SU-DHL-6 (cell line): ENCODE measurements around the gene HJURP.

Source experiments
- H2AFZ ChIP-seq: fragments of 200-600 bp; sonication (generic); 2 replicates; pipeline ENCODE4 v1.6.1; 2014; ENCODE audit warnings: low read depth, mild to moderate bottlenecking, moderate library complexity, mixed read lengths, antibody characterized with exemption, low read length; ENCODE audit not compliant: severe bottlenecking
- H3F3A ChIP-seq: fragments of 200-600 bp; shearing (Covaris generic); 2 replicates; pipeline ENCODE4 v1.6.0; 2016; ENCODE audit warnings: antibody characterized with exemption, mild to moderate bottlenecking; ENCODE audit not compliant: insufficient read depth
- H3K27ac ChIP-seq: fragments of 200-600 bp; sonication (generic); 2 replicates; pipeline ENCODE4 v1.5.1; 2016; ENCODE audit warnings: low read depth, mild to moderate bottlenecking, low read length, moderate library complexity, mixed read lengths
- H3K27me3 ChIP-seq: fragments of 200-600 bp; sonication (generic), shearing (Covaris generic); 2 replicates; pipeline ENCODE4 v1.6.0; 2014; ENCODE audit warnings: mild to moderate bottlenecking, low read length
- H3K36me3 ChIP-seq: fragments of 200-600 bp; sonication (generic); 2 replicates; pipeline ENCODE4 v1.6.1; 2014; ENCODE audit warnings: mild to moderate bottlenecking, low read length, mixed read lengths
- H3K4me2 ChIP-seq: fragments of 300-600, 200-600 bp; shearing (Covaris generic), sonication (generic); 2 replicates; pipeline ENCODE4 v1.6.0; 2014; ENCODE audit warnings: low read length, low read depth, mild to moderate bottlenecking; ENCODE audit not compliant: poor library complexity, severe bottlenecking
- H3K4me3 ChIP-seq: fragments of 200-600 bp; sonication (generic); 2 replicates; pipeline ENCODE4 v1.5.1; 2014; ENCODE audit warnings: antibody characterized with exemption, low read length, mild to moderate bottlenecking, mixed read lengths; ENCODE audit not compliant: insufficient read depth, poor library complexity, severe bottlenecking
- H3K79me2 ChIP-seq: fragments of 200-600 bp; sonication (generic); 2 replicates; pipeline ENCODE4 v1.6.1; 2014; ENCODE audit warnings: mild to moderate bottlenecking, low read length, moderate library complexity; ENCODE audit not compliant: insufficient read depth
- H3K9ac ChIP-seq: fragments of 200-600 bp; sonication (generic); 2 replicates; pipeline ENCODE4 v1.7.0; 2014; ENCODE audit warnings: mild to moderate bottlenecking, low read length
- H3K9me2 ChIP-seq: fragments of 200-600 bp; sonication (generic); replicated peaks from 2 replicates; pipeline ENCODE4 v1.6.1; 2014; ENCODE audit warnings: low read length; ENCODE audit not compliant: insufficient read depth
- H3K9me3 ChIP-seq: fragments of 200-600 bp; sonication (generic); 2 replicates; pipeline ENCODE4 v1.6.1; 2014; ENCODE audit warnings: low read length, mixed read lengths; ENCODE audit not compliant: insufficient read depth
- H4K20me1 ChIP-seq: fragments of 200-600 bp; sonication (generic); 2 replicates; pipeline ENCODE4 v1.6.1; 2014; ENCODE audit warnings: low read depth, mild to moderate bottlenecking, antibody characterized with exemption, low read length, moderate library complexity, mixed read lengths
- EZH2phosphoT487 ChIP-seq: fragments of 200-600 bp; sonication (generic), shearing (Covaris generic); conservative IDR thresholded peaks from 2 replicates; pipeline ENCODE4 v1.6.1; 2018; ENCODE audit warnings: mild to moderate bottlenecking, antibody characterized with exemption, low read length, moderate library complexity, mixed read lengths
- TF ChIP-seq, protein P1 (sequence below): fragments of 200-600 bp; sonication (generic); IDR thresholded peaks from one replicate; pipeline ENCODE4 v1.5.1; 2017; ENCODE audit warnings: antibody characterized with exemption, mild to moderate bottlenecking, low read length, moderate library complexity; ENCODE audit not compliant: insufficient read depth, poor library complexity, severe bottlenecking

Gene HJURP

DNA sequence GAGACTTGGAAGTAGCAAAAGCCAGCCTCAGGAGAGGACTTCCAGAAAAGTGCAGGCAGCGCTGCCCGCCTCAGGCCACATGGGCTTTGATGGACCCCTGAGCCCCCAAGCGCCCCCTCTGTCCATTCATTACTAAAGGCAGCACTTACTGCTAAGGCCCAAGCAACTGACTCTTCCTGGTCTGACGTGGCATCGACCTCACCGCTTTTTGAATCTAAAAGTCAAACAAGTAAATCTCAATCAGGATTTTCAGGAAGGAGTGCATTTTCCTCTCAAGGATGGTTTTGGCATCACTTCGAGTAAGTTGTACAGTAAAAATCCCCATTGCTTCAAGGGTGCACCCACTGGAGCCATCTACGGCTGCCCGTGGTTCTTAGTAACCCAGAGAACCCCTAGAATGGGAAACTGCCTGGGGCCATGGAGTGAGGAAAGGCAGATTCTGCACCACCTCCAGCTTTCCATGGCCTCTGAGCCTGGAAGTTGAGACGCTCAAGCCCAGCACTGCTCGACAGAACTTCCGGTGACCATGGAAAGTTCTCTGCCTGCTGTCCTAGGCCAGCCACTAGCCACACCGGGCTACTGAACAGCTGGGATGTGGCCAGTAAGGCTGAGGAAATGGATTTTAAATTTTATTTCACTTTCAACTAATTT, 7.0 kb downstream of the HJURP start:
- H3K9ac ChIP-seq, result no peak overlapping the region
- no peak overlapping the region for H3K4me2 ChIP-seq
- no peak overlapping the region for H3K4me3 ChIP-seq
- H3K36me3 ChIP-seq, result peaks cover 57% of the 10 kb centered on the region
- H3K79me2 ChIP-seq, result peaks cover 81% of the 10 kb centered on the region
- no peak overlapping the region for H3K27ac ChIP-seq
- no peaks in the 10 kb centered on the region for H3K9me2 ChIP-seq
- H3K9me3 ChIP-seq, result no peaks in the 10 kb centered on the region
- H4K20me1 ChIP-seq, result peaks cover 17% of the 10 kb centered on the region; the same call in 1 of the 2 replicates
- H2AFZ ChIP-seq, result no peak overlapping the region
- TF ChIP-seq EZH2phosphoT487, result no peak
- TF ChIP-seq, protein P1, sequence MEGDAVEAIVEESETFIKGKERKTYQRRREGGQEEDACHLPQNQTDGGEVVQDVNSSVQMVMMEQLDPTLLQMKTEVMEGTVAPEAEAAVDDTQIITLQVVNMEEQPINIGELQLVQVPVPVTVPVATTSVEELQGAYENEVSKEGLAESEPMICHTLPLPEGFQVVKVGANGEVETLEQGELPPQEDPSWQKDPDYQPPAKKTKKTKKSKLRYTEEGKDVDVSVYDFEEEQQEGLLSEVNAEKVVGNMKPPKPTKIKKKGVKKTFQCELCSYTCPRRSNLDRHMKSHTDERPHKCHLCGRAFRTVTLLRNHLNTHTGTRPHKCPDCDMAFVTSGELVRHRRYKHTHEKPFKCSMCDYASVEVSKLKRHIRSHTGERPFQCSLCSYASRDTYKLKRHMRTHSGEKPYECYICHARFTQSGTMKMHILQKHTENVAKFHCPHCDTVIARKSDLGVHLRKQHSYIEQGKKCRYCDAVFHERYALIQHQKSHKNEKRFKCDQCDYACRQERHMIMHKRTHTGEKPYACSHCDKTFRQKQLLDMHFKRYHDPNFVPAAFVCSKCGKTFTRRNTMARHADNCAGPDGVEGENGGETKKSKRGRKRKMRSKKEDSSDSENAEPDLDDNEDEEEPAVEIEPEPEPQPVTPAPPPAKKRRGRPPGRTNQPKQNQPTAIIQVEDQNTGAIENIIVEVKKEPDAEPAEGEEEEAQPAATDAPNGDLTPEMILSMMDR, result no peak
- peaks cover 5% of the 10 kb centered on the region for H3F3A ChIP-seq
- no peaks in the 10 kb centered on the region for H3K27me3 ChIP-seq

GRCh38 chr2:233846387-233847247, 7.7 kb downstream of the HJURP start:
- no peaks in the 10 kb centered on the region for H3K9me3 ChIP-seq
- peaks cover 81% of the 10 kb centered on the region for H3K79me2 ChIP-seq
- H3K36me3 ChIP-seq, result peaks cover 57% of the 10 kb centered on the region
- no peaks in the 10 kb centered on the region for H3K27me3 ChIP-seq
- no peak overlapping the region for H3K4me2 ChIP-seq
- H3K9ac ChIP-seq, result no peak overlapping the region
- H4K20me1 ChIP-seq, result peaks cover 10% of the 10 kb centered on the region; the same call in 1 of the 2 replicates
- H3K4me3 ChIP-seq, result no peak overlapping the region
- no peak overlapping the region for H3K27ac ChIP-seq
- peaks cover 5% of the 10 kb centered on the region for H3F3A ChIP-seq
- no peaks in the 10 kb centered on the region for H3K9me2 ChIP-seq
- H2AFZ ChIP-seq, result no peak overlapping the region
- TF ChIP-seq, protein P1, result no peak

GRCh38 chr2:233845301-233846060, 8.9 kb downstream of the HJURP start:
- Histone ChIP-seq H3K79me2 (peaks cover 83% of the 10 kb centered on the region), H2AFZ (no peak overlapping the region), H3K9ac (no peak overlapping the region), H3K4me2 (no peak overlapping the region), H3K27ac (no peak overlapping the region), H3K36me3 (peaks cover 56% of the 10 kb centered on the region), H3K27me3 (no peaks in the 10 kb centered on the region), H3K9me3 (no peaks in the 10 kb centered on the region), H4K20me1 (0 out of 2 replicates have a peak, but pooled peaks cover 5% of the 10 kb centered on the region), H3K4me3 (no peak overlapping the region), H3F3A (peaks cover 5% of the 10 kb centered on the region), H3K9me2 (no peaks in the 10 kb centered on the region)
- TF ChIP-seq, protein P1, result no peak
- no peak for TF ChIP-seq EZH2phosphoT487
